ENCODE results near the gene SPACDR. TPM values are rescaled to one million over a fixed set of nuclear protein-coding genes. Genes with fewer than 3 reads are reported as not detected.

The SPACDR gene
- total RNA-seq, 2 experiments from 2014 or later = 3.5 to 4.2 TPM

GRCh38 chr7:100433276-100433591 lies 30.8 kb downstream of the SPACDR start:
- Mint-ChIP-seq H3K9me3 (ENCODE audit: low read depth) (no peaks in the 10 kb centered on the region), H3K27me3 (no peaks in the 10 kb centered on the region), H3K4me3 (no peak overlapping the region), H3K27ac (peak overlapping the region; percentile 88), H3K36me3 (ENCODE audit: low read depth) (peaks cover 58% of the 10 kb centered on the region), H3K4me1 (peaks cover 48% of the 10 kb centered on the region)
- ChIA-PET POLR2A (no interaction called here), CTCF (interaction anchor here (0.6 to 1.2 kb wide), 3 partner anchors 14 to 49 kb away, joined by 3 to 5 read pairs (median 3); no protein-coding TSS in a partner anchor)
- no peak for ATAC-seq
- intact Hi-C loops (cut with DNase I, micrococcal nuclease) = loop anchor here in 1 of 2 experiments (10.0 kb wide), 1 partner anchor 242 kb away; the partner anchor contains the start of gene GNB2
- no peak for DNase-seq

GRCh38 chr7:100432621-100433275 lies 31.3 kb downstream of the SPACDR start:
- Mint-ChIP-seq H3K4me1 (peaks cover 52% of the 10 kb centered on the region), H3K36me3 (ENCODE audit: low read depth) (peaks cover 58% of the 10 kb centered on the region), H3K4me3 (no peak overlapping the region), H3K27me3 (no peaks in the 10 kb centered on the region), H3K27ac (peak overlapping the region; percentile 88), H3K9me3 (ENCODE audit: low read depth) (peaks cover 3% of the 10 kb centered on the region)
- CTCF ChIA-PET = no interaction called here
- intact Hi-C loops (cut with DNase I, micrococcal nuclease) = loop anchor here in 1 of 2 experiments (10.0 kb wide), 1 partner anchor 242 kb away; the partner anchor contains the start of gene GNB2
- DNase-seq (no peak), ATAC-seq (no peak)
- POLR2A ChIA-PET = no interaction called here

- Mint-ChIP-seq H3K4me1 (peaks cover 52% of the 10 kb centered on the region), H3K36me3 (ENCODE audit: low read depth) (peaks cover 58% of the 10 kb centered on the region), H3K4me3 (peak overlapping the region; percentile 77), H3K27me3 (no peaks in the 10 kb centered on the region), H3K27ac (peak overlapping the region; percentile 88), H3K9me3 (ENCODE audit: low read depth) (peaks cover 5% of the 10 kb centered on the region)
- POLR2A ChIA-PET = no interaction called here
- DNase-seq (no peak), ATAC-seq (no peak)
- intact Hi-C loops (cut with DNase I, micrococcal nuclease) = loop anchor here in 1 of 2 experiments (10.0 kb wide), 1 partner anchor 243 kb away; the partner anchor contains the start of gene GNB2
- CTCF ChIA-PET = no interaction called here
Observed at GRCh38 chr7:100432053-100432452, 32.0 kb downstream of the SPACDR start.

- no peak for ATAC-seq
- H3K4me1 Mint-ChIP-seq = peaks cover 52% of the 10 kb centered on the region
- ChIA-PET CTCF (no interaction called here), POLR2A (interaction anchor here (0.6 to 1.3 kb wide), 3 partner anchors 265 to 305 kb away, joined by 3 to 4 read pairs (median 4); no protein-coding TSS in a partner anchor)
- H3K27me3 Mint-ChIP-seq = no peaks in the 10 kb centered on the region
- no peak for DNase-seq
- peaks cover 56% of the 10 kb centered on the region for H3K36me3 Mint-ChIP-seq (ENCODE audit: low read depth)
- peaks cover 5% of the 10 kb centered on the region for H3K9me3 Mint-ChIP-seq (ENCODE audit: low read depth)
- intact Hi-C loops (cut with DNase I, micrococcal nuclease) = loop anchor here in 1 of 2 experiments (10.0 kb wide), 1 partner anchor 243 kb away; the partner anchor contains the start of gene GNB2
- H3K27ac Mint-ChIP-seq = peak overlapping the region; percentile 88
- H3K4me3 Mint-ChIP-seq = peak overlapping the region; percentile 77
Observed at GRCh38 chr7:100431286-100431735, 32.7 kb downstream of the SPACDR start.

- peak overlapping the region; percentile 77 for H3K4me3 Mint-ChIP-seq
- ChIA-PET POLR2A (interaction anchor here (0.6 to 1.3 kb wide), 7 partner anchors 155 to 814 kb away, joined by 3 to 5 read pairs (median 4); partner anchors contain the start of genes FBXO24 and LRCH4), CTCF (interaction anchor here (0.8 to 1.1 kb wide), 2 partner anchors 97 to 155 kb away, joined by 3 read pairs; partner anchors contain the start of genes FBXO24 and LRCH4)
- H3K4me1 Mint-ChIP-seq = peaks cover 52% of the 10 kb centered on the region
- intact Hi-C loops (cut with DNase I, micrococcal nuclease) = loop anchor here in 1 of 2 experiments (10.0 kb wide), 1 partner anchor 244 kb away; the partner anchor contains the start of gene GNB2
- ATAC-seq = peak; percentile 3
- H3K9me3 Mint-ChIP-seq (ENCODE audit: low read depth) = peaks cover 5% of the 10 kb centered on the region
- H3K36me3 Mint-ChIP-seq (ENCODE audit: low read depth) = peaks cover 54% of the 10 kb centered on the region
- peak overlapping the region; percentile 93 for H3K27ac Mint-ChIP-seq
- DNase-seq = peak; percentile 76
- no peaks in the 10 kb centered on the region for H3K27me3 Mint-ChIP-seq
Observed at GRCh38 chr7:100430493-100431285, 33.4 kb downstream of the SPACDR start.

- peak; percentile 97 for DNase-seq
- Mint-ChIP-seq H3K4me1 (peaks cover 51% of the 10 kb centered on the region), H3K4me3 (peak within 1 kb of the TSS; percentile 88), H3K36me3 (ENCODE audit: low read depth) (peaks cover 47% of the 10 kb centered on the region), H3K27ac (peak within 1 kb of the TSS; percentile 100), H3K27me3 (no peaks in the 10 kb centered on the region), H3K9me3 (ENCODE audit: low read depth) (peaks cover 5% of the 10 kb centered on the region)
- intact Hi-C loops (cut with DNase I, micrococcal nuclease) = loop anchor here (1.0 to 10.0 kb wide), 12 partner anchors 20 to 437 kb away; partner anchors contain the start of genes AGFG2 (in 1 of the 2), COPS6 (in 1 of the 2), FBXO24 (in 1 of the 2) and GNB2 (in 1 of the 2)
- POLR2A ChIA-PET = interaction anchor here (0.6 to 2.2 kb wide), 23 partner anchors 8 to 925 kb away, joined by 3 to 22 read pairs (median 4); partner anchors contain the start of genes AGFG2, FBXO24, LAMTOR4 and LRCH4
- CTCF ChIA-PET = interaction anchor here (0.6 to 1.1 kb wide), 3 partner anchors 98 to 168 kb away, joined by 3 to 5 read pairs (median 3); partner anchors contain the start of genes FBXO24 and LRCH4
- ATAC-seq = peak; percentile 45
Observed at GRCh38 chr7:100429637-100430492, 34.2 kb downstream of the SPACDR start, which contains the start of gene MEPCE. Gene MEPCE, plus strand, starts transcription at chr7:100429831. Its CDS starts 188 bp downstream, at chr7:100430019.

- Mint-ChIP-seq H3K9me3 (ENCODE audit: low read depth) (peaks cover 5% of the 10 kb centered on the region), H3K4me3 (peak overlapping the region; percentile 88), H3K27me3 (no peaks in the 10 kb centered on the region), H3K27ac (peak overlapping the region; percentile 100), H3K36me3 (ENCODE audit: low read depth) (peaks cover 40% of the 10 kb centered on the region), H3K4me1 (peaks cover 43% of the 10 kb centered on the region)
- ChIA-PET POLR2A (interaction anchor here (0.6 to 2.2 kb wide), 26 partner anchors 8 to 924 kb away, joined by 3 to 22 read pairs (median 4); partner anchors contain the start of genes AGFG2, AP4M1, FBXO24 and LAMTOR4), CTCF (interaction anchor here (0.6 to 0.8 kb wide), 2 partner anchors 87 to 99 kb away, joined by 3 to 4 read pairs; no protein-coding TSS in a partner anchor)
- intact Hi-C loops (cut with DNase I, micrococcal nuclease) = loop anchor here (1.0 to 2.0 kb wide), 26 partner anchors 7 to 1021 kb away; partner anchors contain the start of genes AGFG2 (in 1 of the 2), AP4M1 (in 1 of the 2), BUD31 (in 1 of the 2) and CNPY4 (in 1 of the 2)
- DNase-seq (peak; percentile 100), ATAC-seq (peak; percentile 70)
Observed at GRCh38 chr7:100428967-100429636, 35.0 kb downstream of the SPACDR start.

- Mint-ChIP-seq H3K27ac (peak within 1 kb of the TSS; percentile 100), H3K4me3 (peak within 1 kb of the TSS; percentile 88), H3K36me3 (ENCODE audit: low read depth) (peaks cover 33% of the 10 kb centered on the region), H3K27me3 (no peaks in the 10 kb centered on the region), H3K9me3 (ENCODE audit: low read depth) (peaks cover 5% of the 10 kb centered on the region), H3K4me1 (peaks cover 36% of the 10 kb centered on the region)
- intact Hi-C loops (cut with DNase I, micrococcal nuclease) = loop anchor here (1.0 to 2.0 kb wide), 21 partner anchors 8 to 1020 kb away; partner anchors contain the start of genes AP4M1 (in 1 of the 2), BUD31 (in 1 of the 2), CNPY4 (in 1 of the 2) and COPS6 (in 1 of the 2)
- ChIA-PET POLR2A (interaction anchor here (0.6 to 2.2 kb wide), 27 partner anchors 8 to 924 kb away, joined by 3 to 22 read pairs (median 4); partner anchors contain the start of genes AGFG2, AP4M1, FBXO24 and LAMTOR4), CTCF (interaction anchor here (0.6 to 1.0 kb wide), 3 partner anchors 88 to 325 kb away, joined by 3 to 4 read pairs (median 3); no protein-coding TSS in a partner anchor)
- DNase-seq (peak; percentile 98), ATAC-seq (peak; percentile 60)
Observed at GRCh38 chr7:100428199-100428966, 35.7 kb downstream of the SPACDR start, which contains the start of gene ZCWPW1. Gene ZCWPW1, minus strand, starts transcription at chr7:100428703. Its CDS starts 8,054 bp downstream, at chr7:100420649.

Measured in activated CD4-positive, alpha-beta T cell treated with anti-CD3 and anti-CD28 coated beads for 36 hours (primary cell).